GM21576 (cell line): ENCODE results near the gene KLHL17.
"Not testable (repeated sequence)": the region's sequence is repeated elsewhere in the genome, so short reads cannot be mapped to it uniquely, and the experiment has no call there.

Experiments
- ATAC-seq: cut with Tn5 transposase; IDR thresholded peaks from one replicate; pipeline ENCODE4 v1.9.1; 2021; ENCODE audit warnings: mild to moderate bottlenecking, moderate library complexity; ENCODE audit not compliant: unreplicated experiment

Gene KLHL17

GRCh38 chr1:980137-980571 lies 19.8 kb downstream of the KLHL17 start:
- ATAC-seq = no peak

DNA sequence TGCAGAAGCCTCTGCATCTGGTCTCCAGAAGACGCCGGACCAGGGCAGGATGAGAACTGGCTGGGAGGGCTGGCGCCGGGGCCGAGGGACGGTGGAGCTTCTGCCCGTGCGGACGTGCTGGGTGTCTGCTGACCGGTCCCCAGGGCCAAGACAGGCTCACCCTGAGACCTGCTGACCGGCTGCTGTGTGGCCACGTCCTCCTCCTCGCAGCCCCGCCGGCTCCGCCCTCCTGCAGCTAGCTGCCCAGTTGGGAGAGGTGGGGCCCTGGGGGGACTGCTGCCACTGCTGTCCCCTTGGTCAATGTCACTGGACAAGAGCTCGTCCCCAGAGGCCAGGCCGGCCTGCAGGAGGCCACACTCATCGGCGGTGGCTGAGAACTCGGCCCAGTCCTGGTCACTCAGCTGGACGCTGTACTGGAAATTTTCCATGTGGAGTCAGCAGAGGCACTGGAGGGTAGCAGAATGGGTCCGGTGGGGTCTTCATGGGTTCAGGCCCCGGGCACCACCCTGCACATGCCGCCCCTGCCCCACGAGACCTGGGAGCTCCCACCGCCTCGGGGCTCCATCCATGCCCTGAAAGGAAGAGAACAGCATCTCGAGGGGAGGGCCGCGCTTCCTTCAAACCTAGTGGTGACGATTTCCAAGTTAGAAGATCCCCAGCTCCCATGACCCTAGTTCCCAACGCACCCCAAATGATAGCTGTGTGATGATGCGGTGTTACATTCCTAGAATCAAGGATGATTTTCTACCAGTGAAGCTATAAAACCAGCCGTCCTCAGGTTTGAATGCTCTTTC lies 20.4 kb downstream of the KLHL17 start:
- no peak for ATAC-seq

- ATAC-seq = no peak
Measured at GRCh38 chr1:981491-981954, 21.1 kb downstream of the KLHL17 start.

- no peak for ATAC-seq
Measured at GRCh38 chr1:981955-982558, 21.7 kb downstream of the KLHL17 start, which contains the start of gene PERM1. TSS of gene PERM1 (minus strand) at chr1:982093. CDS start at chr1:981029, 1,064 bp downstream.

DNA sequence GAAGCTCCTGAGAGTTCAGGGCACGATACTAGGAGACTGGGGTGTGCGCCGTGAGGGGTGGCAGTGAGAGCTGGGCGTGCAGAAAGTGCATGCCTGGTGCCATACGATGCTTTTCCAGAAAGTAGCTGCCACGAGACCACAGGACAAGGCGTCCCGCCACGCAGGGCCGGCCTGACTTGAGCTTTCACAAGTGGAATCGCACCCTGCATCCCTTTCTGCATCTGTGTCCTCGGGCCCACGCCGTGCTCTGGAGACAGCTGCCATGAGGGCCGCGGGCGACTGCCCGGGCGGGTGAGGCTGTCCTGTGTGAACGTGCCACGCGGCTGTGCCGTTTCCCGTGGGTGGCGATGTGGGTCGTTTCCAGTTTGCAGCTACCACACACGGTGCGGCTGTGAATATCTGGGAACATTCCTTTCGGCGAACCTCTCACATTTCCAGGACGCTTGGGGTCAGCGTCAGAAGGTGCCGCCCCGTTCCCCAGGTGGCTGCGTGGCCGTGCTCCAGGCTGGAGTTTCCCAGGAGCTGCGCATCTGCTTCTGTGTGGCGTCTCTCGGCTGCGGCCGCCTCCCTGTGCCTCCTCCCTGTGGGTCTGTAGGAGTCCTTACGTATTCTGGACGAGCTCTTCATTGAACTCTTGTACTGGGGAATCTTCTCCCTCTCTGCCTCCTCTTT lies 22.5 kb downstream of the KLHL17 start:
- no peak for ATAC-seq

GRCh38 chr1:983798-984475 lies 23.6 kb downstream of the KLHL17 start:
- ATAC-seq = no peak

GRCh38 chr1:984476-984814 lies 24.1 kb downstream of the KLHL17 start:
- ATAC-seq = no peak

- no peak for ATAC-seq
Measured at GRCh38 chr1:985126-985525, 24.7 kb downstream of the KLHL17 start.

DNA sequence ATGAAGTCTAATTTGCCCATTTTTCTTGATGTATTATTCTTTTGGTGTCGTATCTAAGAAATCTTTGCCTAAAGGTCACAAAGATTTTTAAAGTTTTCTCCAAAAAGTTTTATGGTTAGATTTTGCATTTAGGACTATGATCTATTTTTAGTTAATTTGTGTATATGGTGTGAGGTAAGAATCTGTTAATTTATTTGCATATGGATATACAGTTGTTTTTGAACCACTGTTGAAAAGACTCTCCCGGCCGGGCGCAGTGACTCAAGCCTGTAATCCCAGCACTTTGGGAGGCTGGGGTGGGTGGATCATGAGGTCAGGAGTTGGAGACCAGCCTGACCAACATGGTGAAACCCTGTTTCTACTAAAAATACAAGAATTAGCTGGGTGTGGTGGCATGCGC lies 27.7 kb downstream of the KLHL17 start:
- not testable (repeated sequence) for ATAC-seq

DNA sequence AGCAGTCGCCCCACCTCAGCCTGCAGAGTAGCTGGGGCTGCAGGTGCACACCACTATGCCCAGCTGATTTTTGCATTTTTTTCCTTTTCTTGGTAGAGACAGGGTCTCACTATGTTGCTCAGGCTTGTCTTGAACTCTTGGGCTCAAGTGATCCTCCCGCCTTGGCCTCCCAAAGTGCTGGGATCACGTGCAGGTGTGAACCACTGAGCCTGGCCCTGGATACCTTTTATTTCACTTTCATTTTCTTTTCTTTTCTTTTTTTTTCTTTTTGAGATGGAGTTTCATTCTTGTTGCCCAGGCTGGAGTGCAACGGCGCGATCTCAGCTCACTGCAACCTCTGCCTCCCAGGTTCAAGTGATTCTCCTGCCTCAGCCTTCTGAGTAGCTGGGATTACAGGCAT lies 30.9 kb downstream of the KLHL17 start:
- ATAC-seq = not testable (repeated sequence)

GRCh38 chr1:991895-992294 lies 31.5 kb downstream of the KLHL17 start:
- ATAC-seq = no peak

DNA sequence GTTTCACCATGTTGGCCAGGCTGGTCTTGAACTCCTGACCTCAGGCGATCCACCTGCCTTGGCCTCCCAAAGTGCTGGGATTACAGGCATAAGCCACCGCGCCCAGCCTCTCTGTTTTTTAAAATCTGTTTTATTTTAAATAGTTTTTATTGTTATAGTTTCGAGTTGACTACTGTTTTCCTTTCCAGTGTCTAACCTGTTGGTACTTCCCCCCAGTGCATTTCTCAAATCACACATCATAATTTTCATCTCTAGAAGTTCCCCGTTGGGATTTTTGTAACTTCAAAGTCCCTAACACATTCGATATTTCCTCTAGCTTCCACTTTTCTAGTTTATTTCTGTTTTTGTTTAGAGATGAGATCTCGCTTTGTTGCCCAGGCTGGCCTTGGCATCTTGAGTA lies 32.0 kb downstream of the KLHL17 start:
- ATAC-seq = no peak

DNA sequence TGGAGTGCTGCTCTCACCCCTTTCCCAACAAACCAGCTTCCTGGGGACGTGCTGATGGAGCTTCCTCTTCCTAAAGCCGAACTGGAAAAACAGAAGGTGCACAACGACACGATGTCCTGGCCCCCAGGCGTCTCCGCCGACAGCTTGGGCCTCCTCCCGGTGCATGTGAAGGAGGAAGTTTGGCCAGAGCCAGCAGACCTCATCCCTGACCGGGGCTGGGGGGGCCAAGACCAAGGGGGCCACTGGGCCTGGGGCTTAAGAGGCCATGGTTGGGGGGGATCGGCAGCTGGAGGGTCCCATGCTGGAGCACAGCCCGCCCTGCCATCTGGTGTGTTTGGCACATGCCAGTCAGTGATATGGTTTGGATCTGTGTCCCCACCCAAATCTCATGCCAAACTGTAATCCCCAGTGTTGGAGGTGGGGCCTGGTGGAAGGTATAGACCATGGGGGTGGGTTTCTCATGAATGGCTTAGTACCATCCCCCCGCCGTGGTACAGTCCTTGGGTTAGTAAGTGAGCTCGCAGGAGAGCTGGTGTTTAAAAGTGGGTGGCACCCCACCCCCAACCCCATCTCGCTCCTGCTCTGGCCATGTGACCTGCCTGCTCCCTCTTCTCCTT lies 33.1 kb downstream of the KLHL17 start:
- ATAC-seq = no peak

DNA sequence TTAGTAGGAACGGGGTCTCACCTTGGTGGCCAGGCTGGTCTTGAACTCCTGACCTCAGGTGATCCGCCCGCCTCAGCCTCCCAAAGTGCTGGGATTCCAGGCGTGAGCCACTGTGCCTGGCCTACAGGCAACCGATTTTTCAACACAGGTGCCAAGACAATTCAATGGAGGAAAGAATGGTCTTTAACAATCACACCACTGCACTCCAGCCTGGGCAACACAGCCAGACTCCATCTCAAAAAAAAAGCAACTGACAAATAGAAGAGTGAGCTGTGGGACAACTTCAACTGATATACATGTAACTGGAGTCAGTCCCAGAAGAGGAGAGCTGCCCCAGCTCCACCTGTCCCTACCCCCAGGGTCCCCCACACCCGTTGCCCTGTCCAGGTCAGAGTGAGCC lies 34.2 kb downstream of the KLHL17 start:
- ATAC-seq = not testable (repeated sequence)

GRCh38 chr1:995665-996633 lies 35.6 kb downstream of the KLHL17 start:
- ATAC-seq = no peak

GRCh38 chr1:996851-997712 lies 36.7 kb downstream of the KLHL17 start:
- no peak for ATAC-seq

DNA sequence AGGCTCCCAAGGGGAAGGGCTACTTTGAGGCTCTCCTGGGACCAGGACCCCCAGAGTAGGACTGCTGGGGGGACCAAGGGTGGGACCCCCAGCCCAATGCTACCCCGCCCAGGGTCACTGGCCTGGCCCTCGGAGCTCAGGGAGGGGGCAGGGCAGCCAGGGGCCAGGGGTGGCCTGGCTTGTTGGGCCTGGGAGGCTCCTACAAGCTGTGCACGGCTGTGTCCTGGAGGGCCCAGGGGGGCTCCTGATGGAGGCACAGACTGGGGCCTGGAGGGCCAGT lies 37.3 kb downstream of the KLHL17 start:
- ATAC-seq = no peak

DNA sequence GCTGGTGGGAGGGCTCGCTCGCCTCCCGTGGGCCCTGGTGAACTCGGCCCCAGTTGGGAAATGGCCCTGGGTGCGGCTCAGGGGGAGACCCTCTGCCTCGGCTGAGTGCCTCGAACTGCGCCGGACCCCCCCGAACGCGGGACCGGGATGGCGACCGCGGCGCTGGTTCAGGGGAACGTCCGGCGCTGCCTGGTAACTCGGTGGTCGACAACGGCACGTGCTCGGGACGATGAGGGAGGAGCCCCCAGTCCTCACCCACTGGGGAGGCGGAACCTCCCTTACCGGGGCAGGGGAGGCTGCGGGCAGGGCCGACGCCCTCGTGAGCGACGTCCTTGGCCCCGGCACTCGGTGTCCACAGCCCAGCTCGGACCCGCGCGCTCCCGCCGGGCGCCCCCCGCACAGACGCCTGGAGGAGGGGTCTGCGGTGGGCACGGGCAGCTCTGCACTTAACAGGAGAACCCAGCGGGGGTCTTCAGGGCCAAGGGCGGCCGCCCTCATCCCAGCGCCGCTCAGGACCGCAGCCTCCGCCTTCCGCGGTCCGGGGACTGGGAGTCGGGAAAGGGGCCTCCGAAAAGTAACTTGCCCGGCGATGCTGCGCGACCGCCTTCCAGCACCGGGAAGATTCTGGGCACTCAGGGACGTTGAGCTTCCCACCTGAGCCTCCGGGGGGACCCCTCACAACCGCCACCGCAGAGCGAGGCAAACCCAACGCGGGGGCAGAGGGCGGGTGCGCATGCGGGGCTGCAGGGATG lies 37.8 kb downstream of the KLHL17 start:
- ATAC-seq = no peak

DNA sequence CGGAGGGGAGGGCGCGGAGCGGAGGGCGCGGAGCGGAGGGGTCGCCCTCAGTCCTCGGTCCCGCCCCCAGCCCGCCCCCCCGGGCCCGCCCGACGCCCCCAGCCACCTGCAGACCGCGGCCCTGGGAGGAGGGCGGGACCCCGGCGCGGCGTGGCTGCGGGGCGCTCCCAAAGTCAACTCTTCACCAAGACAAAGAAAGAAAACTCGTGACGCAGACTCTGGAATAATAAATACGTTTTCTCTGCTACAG lies 38.3 kb downstream of the KLHL17 start:
- ATAC-seq = no peak
